ENCODE results near the gene GALNT3.
A peak's percentile ranks its signal among the peaks of the same experiment; 100 is the strongest.

Gene GALNT3

GRCh38 chr2:165793779-165794535 lies at the start of gene GALNT3:
TSS of gene GALNT3 (minus strand) at chr2:165794247. CDS start at chr2:165770700, 23,547 bp downstream.
- no peak for TF ChIP-seq ZNF274 (IDR thresholded peaks at IDR 0.05; ENCODE audit: low read depth, low read length)
- H3K4me3 ChIP-seq (ENCODE audit: low read length), result peak within 1 kb of the TSS; percentile 59

- H3K4me3 ChIP-seq (ENCODE audit: low read length), result no peak overlapping the region
- TF ChIP-seq ZNF274 (IDR thresholded peaks at IDR 0.05; ENCODE audit: low read depth, low read length), result no peak
These were observed 49.3 kb upstream of the GALNT3 start for GRCh38 chr2:165843351-165843750.

- TF ChIP-seq ZNF274 (IDR thresholded peaks at IDR 0.05; ENCODE audit: low read depth, low read length), result no peak
- no peak overlapping the region for H3K4me3 ChIP-seq (ENCODE audit: low read length)
These were observed 46.4 kb upstream of the GALNT3 start for GRCh38 chr2:165840333-165840958.

GRCh38 chr2:165839610-165840009 lies 45.6 kb upstream of the GALNT3 start:
- H3K4me3 ChIP-seq (ENCODE audit: low read length), result no peak overlapping the region
- TF ChIP-seq ZNF274 (IDR thresholded peaks at IDR 0.05; ENCODE audit: low read depth, low read length), result no peak

- no peak overlapping the region for H3K4me3 ChIP-seq (ENCODE audit: low read length)
- TF ChIP-seq ZNF274 (IDR thresholded peaks at IDR 0.05; ENCODE audit: low read depth, low read length), result no peak
These were observed 43.1 kb upstream of the GALNT3 start for GRCh38 chr2:165837122-165837521.

- TF ChIP-seq ZNF274 (IDR thresholded peaks at IDR 0.05; ENCODE audit: low read depth, low read length), result no peak
- no peak overlapping the region for H3K4me3 ChIP-seq (ENCODE audit: low read length)
These were observed 41.3 kb upstream of the GALNT3 start for GRCh38 chr2:165835363-165835762.

- no peak for TF ChIP-seq ZNF274 (IDR thresholded peaks at IDR 0.05; ENCODE audit: low read depth, low read length)
- H3K4me3 ChIP-seq (ENCODE audit: low read length), result no peak overlapping the region
These were observed 39.1 kb upstream of the GALNT3 start for GRCh38 chr2:165833156-165833555.

- TF ChIP-seq ZNF274 (IDR thresholded peaks at IDR 0.05; ENCODE audit: low read depth, low read length), result no peak
- H3K4me3 ChIP-seq (ENCODE audit: low read length), result no peak overlapping the region
These were observed 33.9 kb upstream of the GALNT3 start for GRCh38 chr2:165827921-165828276.

- no peak overlapping the region for H3K4me3 ChIP-seq (ENCODE audit: low read length)
- no peak for TF ChIP-seq ZNF274 (IDR thresholded peaks at IDR 0.05; ENCODE audit: low read depth, low read length)
These were observed 33.2 kb upstream of the GALNT3 start for GRCh38 chr2:165827016-165827920.

- TF ChIP-seq ZNF274 (IDR thresholded peaks at IDR 0.05; ENCODE audit: low read depth, low read length), result no peak
- no peak overlapping the region for H3K4me3 ChIP-seq (ENCODE audit: low read length)
These were observed 31.0 kb upstream of the GALNT3 start for GRCh38 chr2:165825041-165825440.

GRCh38 chr2:165820296-165820695 lies 26.2 kb upstream of the GALNT3 start:
- no peak for TF ChIP-seq ZNF274 (IDR thresholded peaks at IDR 0.05; ENCODE audit: low read depth, low read length)
- no peak overlapping the region for H3K4me3 ChIP-seq (ENCODE audit: low read length)

GRCh38 chr2:165818920-165819319 lies 24.9 kb upstream of the GALNT3 start:
- no peak overlapping the region for H3K4me3 ChIP-seq (ENCODE audit: low read length)
- TF ChIP-seq ZNF274 (IDR thresholded peaks at IDR 0.05; ENCODE audit: low read depth, low read length), result no peak

GRCh38 chr2:165815299-165816141 lies 21.5 kb upstream of the GALNT3 start:
- no peak for TF ChIP-seq ZNF274 (IDR thresholded peaks at IDR 0.05; ENCODE audit: low read depth, low read length)
- H3K4me3 ChIP-seq (ENCODE audit: low read length), result no peak overlapping the region

- TF ChIP-seq ZNF274 (IDR thresholded peaks at IDR 0.05; ENCODE audit: low read depth, low read length), result no peak
- no peak overlapping the region for H3K4me3 ChIP-seq (ENCODE audit: low read length)
These were observed 20.4 kb upstream of the GALNT3 start for GRCh38 chr2:165814473-165814872.

All from GM08714 (cell line).